ENCODE results near the gene RETREG2.

The RETREG2 gene

DNA sequence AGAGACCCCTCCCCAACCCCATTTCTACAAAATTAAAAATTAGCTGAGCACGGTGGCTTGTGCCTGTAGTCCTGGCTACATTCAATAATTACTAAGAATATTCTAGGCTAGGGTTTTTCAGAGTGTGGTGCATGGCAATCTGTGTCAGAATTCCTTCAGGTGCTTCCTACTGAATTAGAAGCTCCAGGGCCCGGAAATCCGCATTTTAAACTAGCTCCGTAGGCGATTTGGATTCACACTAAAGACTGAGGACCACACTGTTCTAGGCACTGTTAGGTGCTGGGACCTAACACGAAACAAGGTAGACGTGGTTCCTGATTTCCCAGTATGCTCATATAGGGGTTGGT lies 27.9 kb downstream of the RETREG2 start:
- no peak for DNase-seq (ENCODE audit: low read depth in 1 of 2, low spot score in 1 of 2)
- TF ChIP-seq JUND (IDR thresholded peaks at IDR 0.05; ENCODE audit: low read depth), result no peak
- in situ Hi-C loops (cut with HindIII; ENCODE audit: low pct_unique_long_range_greater_than_20kb, low sequenced_read_pairs), result no loop called here

DNA sequence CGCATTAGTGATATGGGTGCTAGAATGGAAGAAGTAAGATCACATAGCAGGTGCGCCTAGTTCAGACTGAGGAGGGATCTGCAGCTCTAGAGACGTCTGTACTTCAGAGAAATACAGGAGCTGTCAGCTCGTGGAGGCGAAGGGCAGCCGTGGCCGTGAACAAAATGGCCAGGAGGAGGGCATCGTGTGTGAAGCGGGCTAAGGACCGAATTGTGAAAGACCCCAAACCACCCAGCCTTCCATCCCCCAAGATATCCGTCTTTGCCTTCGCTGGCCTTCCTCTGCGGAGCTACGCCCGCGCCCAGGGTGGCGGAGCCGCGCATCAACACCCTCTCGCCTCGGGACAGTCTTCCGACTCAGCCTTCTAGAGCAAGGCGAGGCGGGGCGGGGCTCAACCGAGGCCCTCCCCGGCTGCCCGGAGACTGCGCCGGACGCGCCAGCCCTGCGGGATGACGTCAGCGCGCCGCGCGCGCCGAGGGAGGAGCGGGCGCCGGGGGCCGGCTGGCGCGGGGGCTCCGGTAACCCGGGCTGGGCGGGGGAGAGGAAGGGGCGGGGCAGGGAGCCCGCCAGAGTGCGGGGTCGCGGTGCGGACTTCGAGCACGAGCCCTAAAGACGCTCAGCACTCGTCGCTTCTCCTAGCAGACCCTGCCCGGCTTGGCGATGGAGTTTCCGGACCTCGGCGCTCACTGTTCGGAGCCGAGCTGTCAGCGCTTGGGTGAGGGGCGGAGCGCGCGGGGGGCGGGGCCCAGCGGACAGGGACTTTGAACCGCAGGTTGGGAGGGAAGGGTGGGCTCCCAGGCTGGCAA lies 28.5 kb downstream of the RETREG2 start, which contains the start of gene ZFAND2B:
TSS of gene ZFAND2B (plus strand) at position 455 of the 806 bp plus-strand sequence. CDS start at position 661, 206 bp downstream.
- in situ Hi-C loops (cut with HindIII; ENCODE audit: low pct_unique_long_range_greater_than_20kb, low sequenced_read_pairs), result no loop called here
- DNase-seq (ENCODE audit: low read depth in 1 of 2, low spot score in 1 of 2), result peak; percentile 85 to 93
- no peak for TF ChIP-seq JUND (IDR thresholded peaks at IDR 0.05; ENCODE audit: low read depth)

DNA sequence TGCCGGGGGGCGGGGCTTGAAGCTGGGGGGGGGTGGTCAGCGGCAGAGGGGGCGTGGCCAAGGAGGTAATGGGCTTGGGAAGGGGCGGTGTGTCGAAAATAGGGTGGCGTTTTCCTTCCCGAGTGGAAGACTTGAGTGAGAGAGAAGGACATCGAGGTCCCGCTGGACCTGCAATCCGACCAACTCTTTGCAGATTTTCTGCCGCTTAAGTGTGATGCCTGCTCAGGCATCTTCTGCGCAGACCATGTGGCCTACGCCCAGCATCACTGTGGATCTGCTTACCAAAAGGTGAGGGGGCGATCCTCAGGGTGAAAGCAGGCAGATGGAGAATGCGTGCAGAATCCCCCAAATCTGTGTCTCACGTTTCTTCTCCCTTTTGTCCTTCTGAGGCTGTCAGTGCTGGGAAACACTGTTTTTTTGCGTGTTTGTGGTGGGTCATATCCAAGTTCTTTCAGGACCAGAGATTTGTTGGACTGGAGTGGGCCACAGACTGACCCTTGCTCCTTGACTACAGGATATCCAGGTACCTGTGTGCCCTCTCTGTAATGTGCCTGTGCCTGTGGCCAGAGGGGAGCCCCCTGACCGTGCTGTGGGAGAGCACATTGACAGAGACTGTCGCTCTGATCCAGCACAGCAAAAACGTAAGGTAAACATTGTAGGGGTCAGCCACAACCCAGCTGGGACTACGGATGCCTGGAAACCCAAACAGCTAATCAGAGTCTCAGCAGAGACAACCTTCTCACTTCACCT lies 29.2 kb downstream of the RETREG2 start:
- DNase-seq (ENCODE audit: low read depth in 1 of 2, low spot score in 1 of 2), result no peak
- no peak for TF ChIP-seq JUND (IDR thresholded peaks at IDR 0.05; ENCODE audit: low read depth)
- in situ Hi-C loops (cut with HindIII; ENCODE audit: low pct_unique_long_range_greater_than_20kb, low sequenced_read_pairs), result no loop called here

DNA sequence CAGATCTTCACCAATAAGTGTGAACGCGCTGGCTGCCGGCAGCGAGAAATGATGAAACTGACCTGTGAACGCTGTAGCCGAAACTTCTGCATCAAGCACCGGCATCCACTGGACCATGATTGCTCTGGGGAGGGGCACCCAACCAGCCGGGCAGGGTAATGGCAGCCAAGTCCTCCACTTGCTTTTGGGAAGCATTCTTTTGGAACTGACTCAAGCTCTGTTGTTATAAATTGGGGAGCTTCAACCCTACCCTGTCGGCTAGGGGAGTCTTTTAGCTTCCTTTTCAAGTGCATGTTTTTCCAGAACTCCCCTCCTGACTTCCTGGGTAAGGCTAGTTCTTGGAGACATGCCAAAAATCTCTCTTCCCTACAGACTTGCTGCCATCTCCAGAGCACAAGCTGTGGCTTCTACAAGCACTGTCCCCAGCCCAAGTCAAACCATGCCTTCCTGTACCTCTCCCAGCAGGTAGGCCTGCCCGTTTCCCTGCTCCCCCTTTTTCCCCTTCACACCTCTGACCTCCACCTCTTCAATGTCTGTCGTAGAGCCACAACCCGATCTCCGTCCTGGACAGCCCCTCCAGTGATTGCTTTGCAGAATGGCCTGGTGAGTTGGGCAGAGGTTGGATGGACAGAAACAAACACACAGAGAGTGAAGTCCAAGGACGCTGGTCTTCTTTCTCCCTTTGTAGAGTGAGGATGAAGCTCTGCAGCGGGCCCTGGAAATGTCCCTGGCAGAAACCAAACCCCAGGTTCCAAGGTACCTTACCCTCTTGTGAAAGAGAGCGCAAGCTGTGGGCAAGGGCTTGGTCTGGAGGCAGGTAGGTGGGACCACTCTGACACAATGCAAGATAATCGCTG lies 30.0 kb downstream of the RETREG2 start:
- TF ChIP-seq JUND (IDR thresholded peaks at IDR 0.05; ENCODE audit: low read depth), result no peak
- in situ Hi-C loops (cut with HindIII; ENCODE audit: low pct_unique_long_range_greater_than_20kb, low sequenced_read_pairs), result no loop called here
- peak in 1 of 2 experiments; percentile 11 for DNase-seq (ENCODE audit: low read depth in 1 of 2, low spot score in 1 of 2)

DNA sequence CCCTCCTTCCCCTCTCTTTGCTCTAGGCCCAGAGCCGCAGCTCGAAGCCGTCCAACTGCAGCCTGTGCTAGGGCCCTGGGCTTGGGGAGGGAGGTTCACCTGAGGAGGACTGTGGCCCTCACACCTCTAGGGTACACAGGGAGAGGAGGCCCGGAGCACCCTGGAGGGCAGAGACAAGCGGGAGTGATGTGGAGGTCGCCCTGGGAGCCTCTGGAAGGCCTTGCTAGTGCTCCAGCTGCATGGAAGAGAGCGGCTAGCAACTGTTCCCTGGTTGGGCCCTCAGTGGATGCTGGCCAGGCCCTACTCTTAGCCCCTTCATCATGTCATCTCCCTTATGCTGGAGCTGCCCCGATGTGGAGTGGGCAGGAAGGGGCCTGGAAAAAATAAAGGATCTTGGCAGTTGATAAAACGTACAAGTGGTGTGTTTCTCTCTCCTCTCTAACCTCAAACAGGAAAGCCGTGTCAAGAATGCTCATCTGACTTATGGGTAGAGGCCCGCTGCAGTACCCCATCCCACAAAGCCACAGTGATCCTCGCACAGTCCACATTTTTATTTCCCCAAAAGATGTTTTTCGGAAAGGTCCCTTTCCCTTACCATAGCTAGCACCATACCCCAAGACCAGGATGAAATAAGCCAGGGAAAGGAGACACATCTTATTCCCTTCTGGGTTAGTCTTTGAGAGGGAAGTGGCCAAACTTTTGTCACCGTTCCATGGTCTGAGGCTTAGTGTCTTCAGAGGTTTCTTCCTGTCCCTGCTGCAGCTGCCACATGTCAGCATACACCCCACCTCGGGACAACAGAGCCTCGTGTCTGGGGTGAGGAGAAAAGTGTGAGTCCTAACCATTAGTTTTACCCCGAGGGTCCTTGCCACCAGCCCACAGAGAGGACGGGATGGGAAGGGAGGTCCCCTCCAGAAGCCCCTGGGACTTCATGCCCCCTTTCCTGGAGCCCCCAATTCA lies 31.4 kb downstream of the RETREG2 start:
- DNase-seq (ENCODE audit: low read depth in 1 of 2, low spot score in 1 of 2), result no peak
- in situ Hi-C loops (cut with HindIII; ENCODE audit: low pct_unique_long_range_greater_than_20kb, low sequenced_read_pairs), result no loop called here
- TF ChIP-seq JUND (IDR thresholded peaks at IDR 0.05; ENCODE audit: low read depth), result no peak

DNA sequence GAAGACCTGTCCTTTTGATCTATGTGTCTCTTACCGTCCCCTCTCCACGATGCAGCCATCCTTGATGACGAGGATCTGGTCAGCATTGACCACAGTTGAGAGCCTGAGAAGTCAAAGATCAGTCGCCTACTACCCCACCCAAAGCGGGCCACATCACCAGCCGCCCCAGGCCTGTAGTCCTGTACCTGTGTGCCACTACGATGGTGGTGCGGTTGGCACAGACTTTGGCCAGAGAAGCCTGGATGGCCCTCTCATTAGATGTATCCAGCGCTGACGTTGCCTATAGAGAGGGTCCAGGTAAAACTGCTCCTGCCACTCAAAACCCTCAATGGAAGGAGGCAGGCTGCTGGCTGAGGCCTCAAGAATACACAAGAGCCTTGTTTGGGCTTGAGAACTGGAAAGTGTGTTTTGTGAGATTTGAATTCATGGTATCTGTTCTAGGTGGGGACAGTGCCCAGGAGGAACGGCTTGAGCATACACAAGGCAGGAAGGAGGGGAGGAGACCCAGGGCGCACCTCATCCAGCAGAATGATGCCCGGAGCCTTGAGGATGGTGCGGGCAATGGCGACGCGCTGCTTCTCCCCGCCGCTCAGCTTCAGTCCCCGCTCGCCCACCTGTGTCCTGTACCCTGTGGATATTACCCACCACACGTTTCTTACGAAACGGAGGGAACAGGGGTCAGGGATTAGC lies 32.3 kb downstream of the RETREG2 start:
- in situ Hi-C loops (cut with HindIII; ENCODE audit: low pct_unique_long_range_greater_than_20kb, low sequenced_read_pairs), result no loop called here
- no peak for TF ChIP-seq JUND (IDR thresholded peaks at IDR 0.05; ENCODE audit: low read depth)
- no peak for DNase-seq (ENCODE audit: low read depth in 1 of 2, low spot score in 1 of 2)

DNA sequence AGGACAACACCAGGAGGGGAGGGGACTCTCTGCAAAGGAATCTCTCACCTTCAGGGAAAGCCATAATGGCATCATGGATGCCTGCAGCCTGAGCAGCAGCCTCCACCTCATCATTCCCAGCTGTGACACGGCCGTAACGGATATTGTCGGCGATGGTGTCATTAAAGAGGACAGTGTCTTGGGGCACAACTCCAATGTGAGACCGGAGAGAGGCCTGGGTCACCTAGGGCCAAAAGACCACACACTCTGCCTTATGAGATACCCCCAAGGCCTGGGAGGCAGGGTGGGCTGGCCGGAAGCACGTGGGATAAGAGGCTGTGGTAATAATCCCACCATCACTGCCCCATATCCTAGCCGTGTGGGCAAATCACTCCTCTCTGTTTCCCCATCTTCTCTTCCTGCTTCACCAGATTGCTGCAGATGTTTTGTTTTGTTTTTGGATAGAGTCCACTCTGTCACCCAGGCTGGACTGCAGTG lies 32.8 kb downstream of the RETREG2 start:
- in situ Hi-C loops (cut with HindIII; ENCODE audit: low pct_unique_long_range_greater_than_20kb, low sequenced_read_pairs), result no loop called here
- DNase-seq (ENCODE audit: low read depth in 1 of 2, low spot score in 1 of 2), result no peak
- no peak for TF ChIP-seq JUND (IDR thresholded peaks at IDR 0.05; ENCODE audit: low read depth)

DNA sequence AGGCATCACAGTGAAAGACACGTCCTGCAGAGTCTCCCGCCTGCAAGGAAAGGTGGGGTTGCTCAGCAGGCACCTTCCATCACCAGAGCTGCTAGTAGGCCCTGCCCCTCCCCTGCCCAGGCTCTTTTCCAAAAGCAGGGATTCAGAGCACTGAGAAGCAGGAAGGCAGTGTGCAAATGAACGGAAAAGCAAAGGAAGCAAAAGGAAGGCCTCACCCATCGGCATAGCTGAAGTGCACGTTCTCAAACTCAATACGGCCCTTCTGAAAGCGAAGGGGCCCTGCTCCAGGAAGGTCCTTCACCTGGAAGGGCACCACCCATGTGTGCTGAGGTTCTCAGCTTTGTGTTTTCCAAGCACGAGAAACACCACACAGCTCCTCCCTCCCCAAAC lies 34.9 kb downstream of the RETREG2 start:
- TF ChIP-seq JUND (IDR thresholded peaks at IDR 0.05; ENCODE audit: low read depth), result no peak
- in situ Hi-C loops (cut with HindIII; ENCODE audit: low pct_unique_long_range_greater_than_20kb, low sequenced_read_pairs), result no loop called here
- no peak for DNase-seq (ENCODE audit: low read depth in 1 of 2, low spot score in 1 of 2)

DNA sequence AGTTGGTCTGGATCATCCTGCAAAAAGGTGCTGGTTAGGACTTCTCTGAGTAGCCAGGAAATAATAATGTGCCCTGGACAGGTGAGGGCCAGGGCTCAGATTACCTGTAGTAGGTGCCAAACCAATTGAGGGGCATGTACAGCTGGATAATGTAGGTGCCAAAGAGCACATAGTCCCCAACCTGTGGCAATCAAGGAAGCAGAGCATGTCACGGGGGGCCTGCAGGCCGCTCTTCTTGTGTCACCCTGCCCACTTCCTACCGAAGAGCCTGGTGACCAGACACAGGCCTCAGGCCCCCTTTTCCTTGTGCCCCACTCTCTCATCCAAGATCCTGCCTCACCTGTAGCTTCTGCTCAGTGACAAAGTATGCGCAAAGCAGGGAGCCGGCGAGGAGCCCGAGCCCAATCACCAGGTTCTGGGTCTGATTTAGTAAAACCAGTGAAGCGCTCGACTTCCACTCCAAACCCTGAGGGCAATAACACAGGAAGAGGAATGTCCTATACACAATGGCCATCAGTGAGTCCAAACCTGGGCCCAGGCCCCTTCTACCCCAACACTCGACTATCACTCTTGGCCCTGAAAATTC lies 35.5 kb downstream of the RETREG2 start:
- no peak for DNase-seq (ENCODE audit: low read depth in 1 of 2, low spot score in 1 of 2)
- TF ChIP-seq JUND (IDR thresholded peaks at IDR 0.05; ENCODE audit: low read depth), result no peak

DNA sequence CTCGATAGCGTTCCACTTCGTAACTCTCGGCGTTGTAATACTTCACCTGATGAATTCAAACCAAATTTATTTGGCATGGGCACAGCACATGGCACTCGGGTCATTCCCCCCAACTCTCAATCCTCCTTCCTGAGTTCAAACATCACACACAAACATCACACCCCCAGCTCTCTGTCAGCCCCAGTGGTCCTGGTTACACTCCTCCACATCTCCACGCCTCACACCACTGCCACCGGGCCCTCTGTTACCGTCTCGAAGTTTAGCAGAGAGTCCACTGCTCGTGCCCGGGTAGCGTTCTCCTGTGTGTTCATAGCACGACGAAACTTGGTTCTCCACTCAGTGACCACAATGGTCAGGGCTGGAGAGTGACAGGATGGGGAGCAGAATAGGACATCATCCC lies 36.1 kb downstream of the RETREG2 start:
- in situ Hi-C loops (cut with HindIII; ENCODE audit: low pct_unique_long_range_greater_than_20kb, low sequenced_read_pairs), result no loop called here
- no peak for DNase-seq (ENCODE audit: low read depth in 1 of 2, low spot score in 1 of 2)
- no peak for TF ChIP-seq JUND (IDR thresholded peaks at IDR 0.05; ENCODE audit: low read depth)

More for the DNA sequence above, 35.5 kb downstream of the RETREG2 start:
- in situ Hi-C loops (cut with HindIII; ENCODE audit: low pct_unique_long_range_greater_than_20kb, low sequenced_read_pairs), result no loop called here

DNA sequence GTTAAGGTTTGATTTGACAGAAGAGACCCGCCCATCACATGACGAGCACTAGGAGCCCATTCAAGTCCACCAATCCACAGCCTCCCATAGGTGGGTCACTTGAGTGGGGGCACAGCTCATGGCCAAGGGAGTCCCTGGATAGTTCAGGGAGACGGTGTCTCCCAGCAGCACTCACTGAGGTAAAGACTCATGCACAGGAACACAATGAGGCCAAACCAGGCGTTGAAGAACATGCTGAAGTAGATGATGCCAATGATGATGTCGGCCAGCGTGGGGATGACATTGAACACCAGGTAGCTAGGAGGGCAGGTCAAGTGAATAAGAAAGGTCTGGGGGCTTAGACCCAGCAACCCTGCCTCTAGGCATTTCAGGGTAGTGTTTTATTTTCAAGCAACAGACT lies 36.7 kb downstream of the RETREG2 start:
- DNase-seq (ENCODE audit: low read depth in 1 of 2, low spot score in 1 of 2), result no peak
- in situ Hi-C loops (cut with HindIII; ENCODE audit: low pct_unique_long_range_greater_than_20kb, low sequenced_read_pairs), result no loop called here
- no peak for TF ChIP-seq JUND (IDR thresholded peaks at IDR 0.05; ENCODE audit: low read depth)

Measured in T47D (cell line).